Measurements from ENCODE around the gene TOR1AIP2. TPM values are rescaled to one million over a fixed set of nuclear protein-coding genes. Genes with fewer than 3 reads are reported as not detected.

Gene TOR1AIP2
- total RNA-seq, 1 donor from 2014 or later, result 69.0 TPM

GRCh38 chr1:179831852-179832699 is 45.5 kb downstream of the TOR1AIP2 start:
- ATAC-seq (peak; percentile 10), DNase-seq (ENCODE audit: low spot score) (no peak)
- intact Hi-C loops (cut with DNase I), result no loop called here

GRCh38 chr1:179831225-179831624 is 46.4 kb downstream of the TOR1AIP2 start:
- intact Hi-C loops (cut with DNase I), result no loop called here
- no peak for ATAC-seq
- DNase-seq (ENCODE audit: low spot score), result no peak

GRCh38 chr1:179828554-179829110 is 49.0 kb downstream of the TOR1AIP2 start:
- ATAC-seq (no peak), DNase-seq (ENCODE audit: low spot score) (no peak)
- intact Hi-C loops (cut with DNase I), result loop anchor here (2.0 kb wide), 1 partner anchor 68 kb away; no protein-coding TSS in a partner anchor

GRCh38 chr1:179826626-179827280 is 50.9 kb downstream of the TOR1AIP2 start:
- DNase-seq (ENCODE audit: low spot score) (no peak), ATAC-seq (no peak)
- intact Hi-C loops (cut with DNase I), result no loop called here

GRCh38 chr1:179825798-179826460 is 51.7 kb downstream of the TOR1AIP2 start:
- DNase-seq (ENCODE audit: low spot score), result no peak
- intact Hi-C loops (cut with DNase I), result no loop called here
- ATAC-seq, result peak; percentile 39

GRCh38 chr1:179825206-179825605 is 52.4 kb downstream of the TOR1AIP2 start:
- ATAC-seq, result peak; percentile 80
- intact Hi-C loops (cut with DNase I), result no loop called here
- DNase-seq (ENCODE audit: low spot score), result no peak

GRCh38 chr1:179824265-179824664 is 53.3 kb downstream of the TOR1AIP2 start:
- intact Hi-C loops (cut with DNase I), result no loop called here
- ATAC-seq, result peak; percentile 9
- DNase-seq (ENCODE audit: low spot score), result peak; percentile 40

GRCh38 chr1:179823693-179824092 is 53.9 kb downstream of the TOR1AIP2 start:
- intact Hi-C loops (cut with DNase I), result no loop called here
- no peak for ATAC-seq
- DNase-seq (ENCODE audit: low spot score), result no peak

GRCh38 chr1:179822065-179822464 is 55.5 kb downstream of the TOR1AIP2 start:
- ATAC-seq (no peak), DNase-seq (ENCODE audit: low spot score) (no peak)
- intact Hi-C loops (cut with DNase I), result no loop called here

GRCh38 chr1:179821524-179821923 is 56.1 kb downstream of the TOR1AIP2 start:
- intact Hi-C loops (cut with DNase I), result no loop called here
- no peak for ATAC-seq
- peak; percentile 35 for DNase-seq (ENCODE audit: low spot score)

- DNase-seq (ENCODE audit: low spot score), result peak; percentile 28
- ATAC-seq, result no peak
- intact Hi-C loops (cut with DNase I), result no loop called here
Measured at GRCh38 chr1:179820226-179820970, 57.2 kb downstream of the TOR1AIP2 start.

- intact Hi-C loops (cut with DNase I), result no loop called here
- DNase-seq (ENCODE audit: low spot score) (peak; percentile 42), ATAC-seq (no peak)
Measured at GRCh38 chr1:179818743-179819173, 58.8 kb downstream of the TOR1AIP2 start.

- no peak for DNase-seq (ENCODE audit: low spot score)
- intact Hi-C loops (cut with DNase I), result no loop called here
- no peak for ATAC-seq
Measured at GRCh38 chr1:179818260-179818659, 59.3 kb downstream of the TOR1AIP2 start.

- intact Hi-C loops (cut with DNase I), result no loop called here
- ATAC-seq, result peak; percentile 73
- DNase-seq (ENCODE audit: low spot score), result peak; percentile 62
Measured at GRCh38 chr1:179817789-179818188, 59.8 kb downstream of the TOR1AIP2 start.

GRCh38 chr1:179817056-179817455 is 60.5 kb downstream of the TOR1AIP2 start:
- intact Hi-C loops (cut with DNase I), result no loop called here
- ATAC-seq (no peak), DNase-seq (ENCODE audit: low spot score) (peak; percentile 41)

- DNase-seq (ENCODE audit: low spot score), result peak; percentile 72
- ATAC-seq, result peak; percentile 48
- intact Hi-C loops (cut with DNase I), result no loop called here
Measured at GRCh38 chr1:179816196-179816960, 61.2 kb downstream of the TOR1AIP2 start.

- no peak for ATAC-seq
- no peak for DNase-seq (ENCODE audit: low spot score)
- intact Hi-C loops (cut with DNase I), result no loop called here
Measured at GRCh38 chr1:179815641-179816040, 62.0 kb downstream of the TOR1AIP2 start.

- ATAC-seq, result peak; percentile 68
- no peak for DNase-seq (ENCODE audit: low spot score)
- intact Hi-C loops (cut with DNase I), result no loop called here
Measured at GRCh38 chr1:179814546-179814838, 63.1 kb downstream of the TOR1AIP2 start.

All from sciatic nerve (tissue), 2 donors.